Measurements from ENCODE around the gene SMARCAL1.

DNA sequence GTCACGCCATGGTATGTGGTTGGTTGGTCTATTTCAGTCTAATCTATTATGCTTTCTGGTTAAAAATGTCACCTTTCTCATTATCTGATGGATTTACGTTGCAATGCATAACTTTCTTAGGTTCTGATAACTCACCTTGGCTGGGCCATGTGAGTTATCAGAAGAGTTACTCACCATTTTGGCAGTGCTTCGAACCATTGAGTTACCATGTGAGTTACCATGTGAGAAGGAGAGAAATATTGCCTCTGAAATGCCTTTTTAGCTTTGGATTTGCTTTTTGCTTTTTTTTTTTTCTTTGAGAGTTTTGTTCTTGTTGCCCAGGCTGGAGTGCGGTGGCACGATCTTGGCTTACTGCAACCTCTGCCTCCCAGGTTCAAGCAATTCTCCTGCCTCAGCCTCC lies 1.6 kb downstream of the SMARCAL1 start:
- TF ChIP-seq, protein P1, sequence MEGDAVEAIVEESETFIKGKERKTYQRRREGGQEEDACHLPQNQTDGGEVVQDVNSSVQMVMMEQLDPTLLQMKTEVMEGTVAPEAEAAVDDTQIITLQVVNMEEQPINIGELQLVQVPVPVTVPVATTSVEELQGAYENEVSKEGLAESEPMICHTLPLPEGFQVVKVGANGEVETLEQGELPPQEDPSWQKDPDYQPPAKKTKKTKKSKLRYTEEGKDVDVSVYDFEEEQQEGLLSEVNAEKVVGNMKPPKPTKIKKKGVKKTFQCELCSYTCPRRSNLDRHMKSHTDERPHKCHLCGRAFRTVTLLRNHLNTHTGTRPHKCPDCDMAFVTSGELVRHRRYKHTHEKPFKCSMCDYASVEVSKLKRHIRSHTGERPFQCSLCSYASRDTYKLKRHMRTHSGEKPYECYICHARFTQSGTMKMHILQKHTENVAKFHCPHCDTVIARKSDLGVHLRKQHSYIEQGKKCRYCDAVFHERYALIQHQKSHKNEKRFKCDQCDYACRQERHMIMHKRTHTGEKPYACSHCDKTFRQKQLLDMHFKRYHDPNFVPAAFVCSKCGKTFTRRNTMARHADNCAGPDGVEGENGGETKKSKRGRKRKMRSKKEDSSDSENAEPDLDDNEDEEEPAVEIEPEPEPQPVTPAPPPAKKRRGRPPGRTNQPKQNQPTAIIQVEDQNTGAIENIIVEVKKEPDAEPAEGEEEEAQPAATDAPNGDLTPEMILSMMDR (conservative IDR thresholded peaks at IDR 0.05; ENCODE audit: low read depth in 2 of 2): no peak
- TF ChIP-seq POLR2AphosphoS5 (IDR thresholded peaks at IDR 0.05; ENCODE audit: low read depth) (no peak), EZH2 (IDR thresholded peaks at IDR 0.05; ENCODE audit: low read depth, unreplicated experiment) (no peak), ZNF114 (CRISPR knock-in tag; IDR thresholded peaks at IDR 0.05) (no peak), EZH2phosphoT487 (IDR thresholded peaks at IDR 0.05; ENCODE audit: unreplicated experiment) (no peak), JUNB (IDR thresholded peaks at IDR 0.05; ENCODE audit: unreplicated experiment) (no peak), CREB1 (CRISPR knock-in tag; IDR thresholded peaks at IDR 0.05; ENCODE audit: low read depth) (no peak), STAT1 (IDR thresholded peaks at IDR 0.05; ENCODE audit: unreplicated experiment) (no peak), ZNF331 (CRISPR knock-in tag; IDR thresholded peaks at IDR 0.05; ENCODE audit: low read depth) (no peak), NANOG (IDR thresholded peaks at IDR 0.05; ENCODE audit: borderline replicate concordance) (no peak)
- TF ChIP-seq, protein P2, sequence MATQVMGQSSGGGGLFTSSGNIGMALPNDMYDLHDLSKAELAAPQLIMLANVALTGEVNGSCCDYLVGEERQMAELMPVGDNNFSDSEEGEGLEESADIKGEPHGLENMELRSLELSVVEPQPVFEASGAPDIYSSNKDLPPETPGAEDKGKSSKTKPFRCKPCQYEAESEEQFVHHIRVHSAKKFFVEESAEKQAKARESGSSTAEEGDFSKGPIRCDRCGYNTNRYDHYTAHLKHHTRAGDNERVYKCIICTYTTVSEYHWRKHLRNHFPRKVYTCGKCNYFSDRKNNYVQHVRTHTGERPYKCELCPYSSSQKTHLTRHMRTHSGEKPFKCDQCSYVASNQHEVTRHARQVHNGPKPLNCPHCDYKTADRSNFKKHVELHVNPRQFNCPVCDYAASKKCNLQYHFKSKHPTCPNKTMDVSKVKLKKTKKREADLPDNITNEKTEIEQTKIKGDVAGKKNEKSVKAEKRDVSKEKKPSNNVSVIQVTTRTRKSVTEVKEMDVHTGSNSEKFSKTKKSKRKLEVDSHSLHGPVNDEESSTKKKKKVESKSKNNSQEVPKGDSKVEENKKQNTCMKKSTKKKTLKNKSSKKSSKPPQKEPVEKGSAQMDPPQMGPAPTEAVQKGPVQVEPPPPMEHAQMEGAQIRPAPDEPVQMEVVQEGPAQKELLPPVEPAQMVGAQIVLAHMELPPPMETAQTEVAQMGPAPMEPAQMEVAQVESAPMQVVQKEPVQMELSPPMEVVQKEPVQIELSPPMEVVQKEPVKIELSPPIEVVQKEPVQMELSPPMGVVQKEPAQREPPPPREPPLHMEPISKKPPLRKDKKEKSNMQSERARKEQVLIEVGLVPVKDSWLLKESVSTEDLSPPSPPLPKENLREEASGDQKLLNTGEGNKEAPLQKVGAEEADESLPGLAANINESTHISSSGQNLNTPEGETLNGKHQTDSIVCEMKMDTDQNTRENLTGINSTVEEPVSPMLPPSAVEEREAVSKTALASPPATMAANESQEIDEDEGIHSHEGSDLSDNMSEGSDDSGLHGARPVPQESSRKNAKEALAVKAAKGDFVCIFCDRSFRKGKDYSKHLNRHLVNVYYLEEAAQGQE (IDR thresholded peaks at IDR 0.05; ENCODE audit: unreplicated experiment): no peak
- TF ChIP-seq, protein P3, sequence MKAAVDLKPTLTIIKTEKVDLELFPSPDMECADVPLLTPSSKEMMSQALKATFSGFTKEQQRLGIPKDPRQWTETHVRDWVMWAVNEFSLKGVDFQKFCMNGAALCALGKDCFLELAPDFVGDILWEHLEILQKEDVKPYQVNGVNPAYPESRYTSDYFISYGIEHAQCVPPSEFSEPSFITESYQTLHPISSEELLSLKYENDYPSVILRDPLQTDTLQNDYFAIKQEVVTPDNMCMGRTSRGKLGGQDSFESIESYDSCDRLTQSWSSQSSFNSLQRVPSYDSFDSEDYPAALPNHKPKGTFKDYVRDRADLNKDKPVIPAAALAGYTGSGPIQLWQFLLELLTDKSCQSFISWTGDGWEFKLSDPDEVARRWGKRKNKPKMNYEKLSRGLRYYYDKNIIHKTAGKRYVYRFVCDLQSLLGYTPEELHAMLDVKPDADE (IDR thresholded peaks at IDR 0.05): no peak

All from GM23338 (cell line).